CD4-positive, alpha-beta T cell (primary cell): ENCODE data around the gene RIMS1. TPM values are rescaled to one million over a fixed set of nuclear protein-coding genes. Genes with fewer than 3 reads are reported as not detected.

Source experiments
- ATAC-seq: fragments of 200-7000 bp; cut with Tn5 transposase; one replicate; pipeline ENCODE4 v1.10.0; 2022; ENCODE audit warnings: mild to moderate bottlenecking; ENCODE audit not compliant: poor library complexity
- CTCF ChIA-PET: fragments of 350-600 bp; sonication (Branson Sonifier 250); formaldehyde crosslinking; loops from one replicate; lab custom pipeline; 2021; ENCODE audit warnings: antibody characterized with exemption, inconsistent platforms; lab: Charles Lee
- POLR2A ChIA-PET: fragments of 350-600 bp; sonication (Branson Sonifier 250); formaldehyde crosslinking; loops from one replicate; lab custom pipeline; 2021; ENCODE audit warnings: antibody characterized with exemption, inconsistent platforms; lab: Charles Lee
- DNase-seq, 14 experiments: peaks; one replicate each; pipeline ENCODE4 v3.0.0-alpha.2; 2013 to 2020; ENCODE audit warnings: mixed read lengths in 2 of 14
- H3K27ac ChIP-seq, 2 donors: one replicate each; pipeline versions ENCODE4 v1.5.1 to v1.7.0; 2013; ENCODE audit warnings: low read length in 2 of 2, low read depth in 1 of 2, mild to moderate bottlenecking in 1 of 2
- H3K27me3 ChIP-seq, 2 experiments: 1 replicate in 1 of 2; 2 replicates in 1 of 2; pipeline versions ENCODE4 v1.6.1 to v1.7.0; 2013; ENCODE audit warnings: low read length in 2 of 2, control low read depth in 1 of 2, mild to moderate bottlenecking in 1 of 2, moderate library complexity in 1 of 2; ENCODE audit not compliant: insufficient read depth in 2 of 2, control insufficient read depth in 1 of 2
- H3K36me3 ChIP-seq: one replicate; pipeline ENCODE4 v1.6.1; 2013; ENCODE audit warnings: low read length, control low read depth; ENCODE audit not compliant: insufficient read depth
- H3K4me1 ChIP-seq: one replicate; pipeline ENCODE4 v1.6.1; 2013; ENCODE audit warnings: low read length, control low read depth; ENCODE audit not compliant: insufficient read depth
- H3K4me3 ChIP-seq: one replicate; pipeline ENCODE4 v1.5.1; 2013; ENCODE audit warnings: mild to moderate bottlenecking, low read length, moderate library complexity
- H3K9me3 ChIP-seq, 2 experiments: 1 replicate in 1 of 2; 2 replicates in 1 of 2; pipeline versions ENCODE4 v1.6.1 to v1.7.0; 2013; ENCODE audit warnings: low read length in 2 of 2, mild to moderate bottlenecking in 2 of 2, control low read depth in 1 of 2, moderate library complexity in 1 of 2; ENCODE audit not compliant: control insufficient read depth in 1 of 2, insufficient read depth in 1 of 2
- H3K27ac Mint-ChIP-seq: one replicate; pipeline ENCODE4 v1.8.0; 2020; ENCODE audit warnings: mixed read lengths
- H3K27me3 Mint-ChIP-seq: one replicate; pipeline ENCODE4 v1.8.0; 2021; ENCODE audit warnings: mixed read lengths
- H3K36me3 Mint-ChIP-seq: one replicate; pipeline ENCODE4 v1.8.0; 2021; ENCODE audit warnings: low read depth, mixed read lengths
- H3K4me1 Mint-ChIP-seq: one replicate; pipeline ENCODE4 v1.8.0; 2021; ENCODE audit warnings: low read depth, mixed read lengths
- H3K4me3 Mint-ChIP-seq: one replicate; pipeline ENCODE4 v1.8.0; 2020; ENCODE audit warnings: mild to moderate bottlenecking, mixed read lengths
- H3K9me3 Mint-ChIP-seq: one replicate; pipeline ENCODE4 v1.8.0; 2020; ENCODE audit warnings: mixed read lengths
- CTCF ChIP-seq: fragments of 200-600 bp; IDR thresholded peaks from one replicate; pipeline ENCODE4 v1.8.0; 2022; ENCODE audit warnings: antibody characterized with exemption, mild to moderate bottlenecking
- intact Hi-C, 2 experiments: fragments of 100-400 bp; cut with DNase I in 1 of 2; cut with micrococcal nuclease in 1 of 2; formaldehyde crosslinking; loops; one replicate each; pipeline versions ENCODE4 v1.15.1 to v1.9.0; 2023 to 2025; cut with DNase I, micrococcal nuclease
- total RNA-seq, 174 experiments: library from RNA in 2 of 174; stranded (reverse) in 2 of 174; gene quantifications; one replicate each; pipeline ENCODE4 v1.2.3 and lab custom pipeline; 2021 to 2026

Gene RIMS1
- total RNA-seq, 2 experiments from 2014 or later = not detected

- Histone ChIP-seq H3K27me3 (no peaks in the 10 kb centered on the region), H3K4me1 (no peaks in the 10 kb centered on the region), H3K27ac (no peak overlapping the region), H3K4me3 (no peak overlapping the region), H3K36me3 (no peaks in the 10 kb centered on the region), H3K9me3 (no peaks in the 10 kb centered on the region)
- Mint-ChIP-seq H3K9me3 (no peaks in the 10 kb centered on the region), H3K4me3 (no peak overlapping the region), H3K4me1 (no peaks in the 10 kb centered on the region), H3K27ac (no peak overlapping the region), H3K27me3 (no peaks in the 10 kb centered on the region), H3K36me3 (no peaks in the 10 kb centered on the region)
- DNase-seq (no peak), ATAC-seq (no peak)
- no peak for TF ChIP-seq CTCF
- CTCF ChIA-PET = no interaction called here
- intact Hi-C loops = no loop called here
- POLR2A ChIA-PET = no interaction called here
These were observed 375.2 kb downstream of the RIMS1 start for GRCh38 chr6:72261554-72261953.

- Histone ChIP-seq H3K9me3 (no peaks in the 10 kb centered on the region), H3K27ac (no peak overlapping the region), H3K36me3 (no peaks in the 10 kb centered on the region), H3K4me3 (no peak overlapping the region), H3K27me3 (no peaks in the 10 kb centered on the region), H3K4me1 (no peaks in the 10 kb centered on the region)
- no peak for ATAC-seq
- ChIA-PET CTCF (no interaction called here), POLR2A (no interaction called here)
- Mint-ChIP-seq H3K27me3 (no peaks in the 10 kb centered on the region), H3K9me3 (no peaks in the 10 kb centered on the region), H3K4me1 (no peaks in the 10 kb centered on the region), H3K27ac (no peak overlapping the region), H3K4me3 (no peak overlapping the region), H3K36me3 (no peaks in the 10 kb centered on the region)
- intact Hi-C loops = no loop called here
- no peak for DNase-seq
- no peak for TF ChIP-seq CTCF
These were observed 375.9 kb downstream of the RIMS1 start for GRCh38 chr6:72262254-72262653.

- no peak overlapping the region for H3K27ac Mint-ChIP-seq
- no peaks in the 10 kb centered on the region for H3K9me3 Mint-ChIP-seq
- DNase-seq (no peak), ATAC-seq (no peak)
- Histone ChIP-seq H3K9me3 (no peaks in the 10 kb centered on the region), H3K4me1 (no peaks in the 10 kb centered on the region), H3K4me3 (no peak overlapping the region), H3K36me3 (no peaks in the 10 kb centered on the region), H3K27ac (no peak overlapping the region), H3K27me3 (no peaks in the 10 kb centered on the region)
- no peak for TF ChIP-seq CTCF
- ChIA-PET CTCF (no interaction called here), POLR2A (no interaction called here)
- H3K4me1 Mint-ChIP-seq = no peaks in the 10 kb centered on the region
- H3K4me3 Mint-ChIP-seq = no peak overlapping the region
- intact Hi-C loops = no loop called here
- H3K27me3 Mint-ChIP-seq = no peaks in the 10 kb centered on the region
- H3K36me3 Mint-ChIP-seq = no peaks in the 10 kb centered on the region
These were observed 381.1 kb downstream of the RIMS1 start for GRCh38 chr6:72267470-72267869.
